Measurements from ENCODE around the gene SNED1. TPM values are rescaled to one million over a fixed set of nuclear protein-coding genes. Genes with fewer than 3 reads are reported as not detected.

Gene SNED1
- total and polyA plus RNA-seq, 2 experiments from 2014 or later = 1.5 to 2.8 TPM

- Histone ChIP-seq H3K27ac (ENCODE audit: low read depth) (no peak overlapping the region), H2AFZ (no peak overlapping the region), H3K4me2 (no peak overlapping the region), H3K79me2 (replicated peaks; ENCODE audit: insufficient read depth) (no peaks in the 10 kb centered on the region), H3F3A (replicated peaks; ENCODE audit: low read depth) (0 out of 2 replicates have a peak, but pooled peaks cover 4% of the 10 kb centered on the region), H3K36me3 (ENCODE audit: insufficient read depth) (no peaks in the 10 kb centered on the region), H3K4me1 (ENCODE audit: insufficient read depth) (peaks cover 10% of the 10 kb centered on the region), H3K9me2 (ENCODE audit: insufficient read depth) (peaks cover 4% of the 10 kb centered on the region; the same call in 1 of the 2 replicates), H3K27me3 (ENCODE audit: insufficient read depth) (no peaks in the 10 kb centered on the region), H3K4me3 (no peak overlapping the region), H4K20me1 (replicated peaks; ENCODE audit: insufficient read depth) (no peaks in the 10 kb centered on the region; the same call in 1 of the 2 replicates)
- Mint-ChIP-seq H3K4me1 (peaks cover 10% of the 10 kb centered on the region), H3K36me3 (ENCODE audit: low read depth) (no peaks in the 10 kb centered on the region; the same call in 2 of the 3 replicates), H3K27ac (no peak overlapping the region), H3K4me3 (no peak overlapping the region), H3K27me3 (ENCODE audit: insufficient read depth, low read depth, poor library complexity) (peaks cover 8% of the 10 kb centered on the region), H3K9me3 (no peaks in the 10 kb centered on the region)
- ATAC-seq (no peak), DNase-seq (ENCODE audit: low spot score) (no peak)
- TF ChIP-seq EZH2phosphoT487 (IDR thresholded peaks at IDR 0.05; ENCODE audit: unreplicated experiment) (no peak), POLR2AphosphoS5 (IDR thresholded peaks at IDR 0.05; ENCODE audit: low read depth) (no peak), CREB1 (CRISPR knock-in tag; IDR thresholded peaks at IDR 0.05; ENCODE audit: low read depth) (no peak), ETS1 (IDR thresholded peaks at IDR 0.05) (no peak)
These were observed 16.3 kb downstream of the SNED1 start for GRCh38 chr2:241014764-241015163.

GRCh38 chr2:241015439-241015838, 17.0 kb downstream of the SNED1 start:
- Histone ChIP-seq H3K4me2 (no peak overlapping the region), H4K20me1 (replicated peaks; ENCODE audit: insufficient read depth) (no peaks in the 10 kb centered on the region; the same call in 1 of the 2 replicates), H3K27me3 (ENCODE audit: insufficient read depth) (no peaks in the 10 kb centered on the region), H3K9me2 (ENCODE audit: insufficient read depth) (peaks cover 4% of the 10 kb centered on the region; the same call in 1 of the 2 replicates), H3K79me2 (replicated peaks; ENCODE audit: insufficient read depth) (no peaks in the 10 kb centered on the region), H3K4me1 (ENCODE audit: insufficient read depth) (peaks cover 3% of the 10 kb centered on the region), H3F3A (replicated peaks; ENCODE audit: low read depth) (no peaks in the 10 kb centered on the region), H3K36me3 (ENCODE audit: insufficient read depth) (no peaks in the 10 kb centered on the region), H3K4me3 (no peak overlapping the region), H3K27ac (ENCODE audit: low read depth) (no peak overlapping the region), H2AFZ (no peak overlapping the region)
- Mint-ChIP-seq H3K36me3 (ENCODE audit: low read depth) (no peaks in the 10 kb centered on the region; the same call in 2 of the 3 replicates), H3K27ac (no peak overlapping the region), H3K4me3 (no peak overlapping the region), H3K27me3 (ENCODE audit: insufficient read depth, low read depth, poor library complexity) (peaks cover 2% of the 10 kb centered on the region), H3K9me3 (no peaks in the 10 kb centered on the region), H3K4me1 (peaks cover 3% of the 10 kb centered on the region)
- no peak for DNase-seq (ENCODE audit: low spot score)
- no peak for TF ChIP-seq ZNF462 (CRISPR knock-in tag; IDR thresholded peaks at IDR 0.05)
- TF ChIP-seq CTCF (conservative IDR thresholded peaks at IDR 0.05; ENCODE audit: low read depth in 2 of 2) = no peak
- TF ChIP-seq ZNF114 (CRISPR knock-in tag; IDR thresholded peaks at IDR 0.05) = no peak
- no peak for TF ChIP-seq ETS1 (IDR thresholded peaks at IDR 0.05)
- ATAC-seq = no peak

All from GM23338 (cell line).